TTC549 (cell line): ENCODE data around the gene FRRS1.
A peak's percentile ranks its signal among the peaks of the same experiment; 100 is the strongest.

Experiments
- FAIRE-seq: peaks from 2 replicates; lab custom pipeline; 2012; peaks lifted over from hg19 to GRCh38; lab: Jason Lieb, UNC

Gene FRRS1

GRCh38 chr1:99728494-99729235 lies 37.8 kb downstream of the FRRS1 start:
- peak; percentile 17 for FAIRE-seq

GRCh38 chr1:99727575-99728185 lies 38.8 kb downstream of the FRRS1 start:
- no peak for FAIRE-seq

- no peak for FAIRE-seq
Observed at GRCh38 chr1:99726818-99727217, 39.6 kb downstream of the FRRS1 start.

- FAIRE-seq: no peak
Observed at GRCh38 chr1:99726407-99726806, 40.0 kb downstream of the FRRS1 start.

GRCh38 chr1:99725996-99726395 lies 40.4 kb downstream of the FRRS1 start:
- no peak for FAIRE-seq

- FAIRE-seq: no peak
Observed at GRCh38 chr1:99723251-99723650, 43.2 kb downstream of the FRRS1 start.

GRCh38 chr1:99717005-99717404 lies 49.4 kb downstream of the FRRS1 start:
- no peak for FAIRE-seq

GRCh38 chr1:99713006-99713405 lies 53.4 kb downstream of the FRRS1 start:
- no peak for FAIRE-seq

GRCh38 chr1:99710994-99711393 lies 55.4 kb downstream of the FRRS1 start:
- no peak for FAIRE-seq

GRCh38 chr1:99707535-99708142 lies 58.8 kb downstream of the FRRS1 start:
- FAIRE-seq: peak; percentile 88

- no peak for FAIRE-seq
Observed at GRCh38 chr1:99705385-99705784, 61.0 kb downstream of the FRRS1 start.

GRCh38 chr1:99704356-99704816 lies 62.0 kb downstream of the FRRS1 start:
- FAIRE-seq: no peak

- no peak for FAIRE-seq
Observed at GRCh38 chr1:99702221-99702620, 64.2 kb downstream of the FRRS1 start.

GRCh38 chr1:99700020-99700419 lies 66.4 kb downstream of the FRRS1 start:
- FAIRE-seq: no peak

GRCh38 chr1:99697580-99697979 lies 68.9 kb downstream of the FRRS1 start:
- no peak for FAIRE-seq

- no peak for FAIRE-seq
Observed at GRCh38 chr1:99696616-99697015, 69.8 kb downstream of the FRRS1 start.

GRCh38 chr1:99691175-99691574 lies 75.3 kb downstream of the FRRS1 start:
- FAIRE-seq: no peak

GRCh38 chr1:99685516-99686180 lies 80.8 kb downstream of the FRRS1 start:
- FAIRE-seq: no peak

GRCh38 chr1:99682291-99682751 lies 84.1 kb downstream of the FRRS1 start:
- FAIRE-seq: no peak

GRCh38 chr1:99681583-99681982 lies 84.9 kb downstream of the FRRS1 start:
- no peak for FAIRE-seq

- no peak for FAIRE-seq
Observed at GRCh38 chr1:99680270-99680669, 86.2 kb downstream of the FRRS1 start.

- FAIRE-seq: no peak
Observed at GRCh38 chr1:99677416-99677815, 89.0 kb downstream of the FRRS1 start.

GRCh38 chr1:99676876-99677275 lies 89.6 kb downstream of the FRRS1 start:
- FAIRE-seq: no peak
